OCI-LY1 (cell line): ENCODE results near the gene ARHGAP11B.
"Not testable (repeated sequence)": the region's sequence is repeated elsewhere in the genome, so short reads cannot be mapped to it uniquely, and the experiment has no call there.

Source experiments
- EZH2 ChIP-seq: fragments of 200-600 bp; sonication (generic), shearing (Covaris generic); IDR thresholded peaks from 2 replicates; pipeline ENCODE4 v1.8.0; 2017; ENCODE audit warnings: borderline replicate concordance, mixed run types, mild to moderate bottlenecking, antibody characterized with exemption, low read length, moderate library complexity, mixed read lengths
- TF ChIP-seq, protein P1 (sequence below): fragments of 200-600 bp; sonication (generic), shearing (Covaris generic); IDR thresholded peaks from 2 replicates; pipeline ENCODE4 v1.5.1; 2017; ENCODE audit warnings: mild to moderate bottlenecking, antibody characterized with exemption, low read length, moderate library complexity, mixed read lengths

DNA sequence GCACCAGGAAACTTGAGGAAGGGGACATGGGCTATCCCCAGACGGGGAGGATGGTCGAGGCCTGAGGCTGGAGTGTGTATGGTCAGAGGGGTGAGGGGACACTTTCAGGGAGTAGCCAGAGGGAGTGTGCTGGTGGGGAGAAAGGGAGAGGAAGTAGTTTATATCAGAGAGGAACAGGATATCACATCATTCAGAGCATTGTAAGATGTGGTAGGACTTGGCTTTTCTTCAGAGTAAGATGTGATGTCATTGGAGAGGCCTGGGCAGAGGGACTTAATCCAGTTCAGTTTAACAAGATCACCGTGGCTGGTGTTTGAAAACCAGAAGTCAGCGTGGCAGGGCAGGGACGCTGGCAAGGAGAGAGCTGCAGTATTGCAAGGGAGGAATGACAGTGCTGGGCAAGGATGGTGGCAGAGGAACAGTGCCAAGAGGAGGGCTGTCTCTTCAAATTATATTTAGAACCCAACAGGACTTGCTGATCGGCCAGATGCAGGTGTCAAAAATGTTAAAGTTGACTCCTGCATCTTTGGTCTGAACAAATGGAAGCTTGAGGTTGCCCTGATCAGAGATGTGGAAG lies 59.9 kb downstream of the ARHGAP11B start:
- TF ChIP-seq, protein P1, sequence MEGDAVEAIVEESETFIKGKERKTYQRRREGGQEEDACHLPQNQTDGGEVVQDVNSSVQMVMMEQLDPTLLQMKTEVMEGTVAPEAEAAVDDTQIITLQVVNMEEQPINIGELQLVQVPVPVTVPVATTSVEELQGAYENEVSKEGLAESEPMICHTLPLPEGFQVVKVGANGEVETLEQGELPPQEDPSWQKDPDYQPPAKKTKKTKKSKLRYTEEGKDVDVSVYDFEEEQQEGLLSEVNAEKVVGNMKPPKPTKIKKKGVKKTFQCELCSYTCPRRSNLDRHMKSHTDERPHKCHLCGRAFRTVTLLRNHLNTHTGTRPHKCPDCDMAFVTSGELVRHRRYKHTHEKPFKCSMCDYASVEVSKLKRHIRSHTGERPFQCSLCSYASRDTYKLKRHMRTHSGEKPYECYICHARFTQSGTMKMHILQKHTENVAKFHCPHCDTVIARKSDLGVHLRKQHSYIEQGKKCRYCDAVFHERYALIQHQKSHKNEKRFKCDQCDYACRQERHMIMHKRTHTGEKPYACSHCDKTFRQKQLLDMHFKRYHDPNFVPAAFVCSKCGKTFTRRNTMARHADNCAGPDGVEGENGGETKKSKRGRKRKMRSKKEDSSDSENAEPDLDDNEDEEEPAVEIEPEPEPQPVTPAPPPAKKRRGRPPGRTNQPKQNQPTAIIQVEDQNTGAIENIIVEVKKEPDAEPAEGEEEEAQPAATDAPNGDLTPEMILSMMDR: not testable (repeated sequence)
- not testable (repeated sequence) for TF ChIP-seq EZH2
